BE2C (cell line): ENCODE measurements around the gene TULP4.
A peak's percentile ranks its signal among the peaks of the same experiment; 100 is the strongest.
"Not testable (repeated sequence)": the region's sequence is repeated elsewhere in the genome, so short reads cannot be mapped to it uniquely, and the experiment has no call there.

ENCODE experiments used
- DNase-seq: peaks from one replicate; pipeline ENCODE4 v3.0.0-alpha.2; 2020
- H3K27me3 ChIP-seq: fragments of 250-450 bp; sonication (Bioruptor Pico); 2 replicates; pipeline ENCODE4 v1.5.1; 2020; ENCODE audit warnings: mild to moderate bottlenecking
- H3K36me3 ChIP-seq: fragments of 250-450 bp; sonication (Bioruptor Pico); 2 replicates; pipeline ENCODE4 v1.5.1; 2020; ENCODE audit warnings: mild to moderate bottlenecking
- H3K4me1 ChIP-seq: fragments of 250-450 bp; sonication (Bioruptor Pico); 2 replicates; pipeline ENCODE4 v1.5.1; 2020
- H3K4me3 ChIP-seq: 2 replicates; pipeline ENCODE4 v1.5.1; 2011; ENCODE audit warnings: low read depth, low read length
- H3K9me3 ChIP-seq: fragments of 250-450 bp; sonication (Bioruptor Pico); 2 replicates; pipeline ENCODE4 v1.5.1; 2020
- CTCF ChIP-seq: IDR thresholded peaks from 2 replicates; pipeline ENCODE4 v1.5.1; 2012; ENCODE audit warnings: mild to moderate bottlenecking, low read depth, low read length

The TULP4 gene

GRCh38 chr6:158290040-158290439 is 22.2 kb upstream of the TULP4 start:
- H3K27me3 ChIP-seq = no peaks in the 10 kb centered on the region
- no peak for DNase-seq
- H3K4me1 ChIP-seq = no peaks in the 10 kb centered on the region; the same call in 1 of the 2 replicates
- no peaks in the 10 kb centered on the region; the same call in 1 of the 2 replicates for H3K9me3 ChIP-seq
- no peak overlapping the region for H3K4me3 ChIP-seq
- H3K36me3 ChIP-seq = peaks cover 19% of the 10 kb centered on the region
- no peak for TF ChIP-seq CTCF

GRCh38 chr6:158290659-158291058 is 21.6 kb upstream of the TULP4 start:
- no peak for DNase-seq
- no peaks in the 10 kb centered on the region; the same call in 1 of the 2 replicates for H3K4me1 ChIP-seq
- no peak overlapping the region for H3K4me3 ChIP-seq
- H3K9me3 ChIP-seq = no peaks in the 10 kb centered on the region; the same call in 1 of the 2 replicates
- no peaks in the 10 kb centered on the region for H3K27me3 ChIP-seq
- peaks cover 16% of the 10 kb centered on the region for H3K36me3 ChIP-seq
- TF ChIP-seq CTCF = no peak

- no peak for DNase-seq
- Histone ChIP-seq H3K36me3 (peaks cover 19% of the 10 kb centered on the region), H3K27me3 (no peaks in the 10 kb centered on the region), H3K4me1 (no peaks in the 10 kb centered on the region), H3K4me3 (no peak overlapping the region), H3K9me3 (no peaks in the 10 kb centered on the region; the same call in 1 of the 2 replicates)
- no peak for TF ChIP-seq CTCF
Observed at GRCh38 chr6:158292016-158292415, 20.2 kb upstream of the TULP4 start.

- no peak for TF ChIP-seq CTCF
- Histone ChIP-seq H3K4me1 (no peaks in the 10 kb centered on the region), H3K36me3 (peaks cover 16% of the 10 kb centered on the region), H3K9me3 (no peaks in the 10 kb centered on the region; the same call in 1 of the 2 replicates), H3K27me3 (no peaks in the 10 kb centered on the region), H3K4me3 (no peak overlapping the region)
- no peak for DNase-seq
Observed at GRCh38 chr6:158293122-158293521, 19.1 kb upstream of the TULP4 start.

GRCh38 chr6:158295976-158296853 is 16.1 kb upstream of the TULP4 start:
- not testable (repeated sequence) for H3K4me3 ChIP-seq, H3K4me1 ChIP-seq
- peaks cover 12% of the 10 kb centered on the region for H3K36me3 ChIP-seq

GRCh38 chr6:158296854-158297324 is 15.4 kb upstream of the TULP4 start:
- DNase-seq, H3K4me1 ChIP-seq, H3K9me3 ChIP-seq, H3K4me3 ChIP-seq, H3K27me3 ChIP-seq: not testable (repeated sequence)
- H3K36me3 ChIP-seq = peaks cover 12% of the 10 kb centered on the region

More at GRCh38 chr6:158295976-158296853, 16.1 kb upstream of the TULP4 start:
- H3K27me3 ChIP-seq, DNase-seq, H3K9me3 ChIP-seq: not testable (repeated sequence)

- H3K36me3 ChIP-seq = peaks cover 12% of the 10 kb centered on the region
- DNase-seq = not testable (repeated sequence)
Observed at GRCh38 chr6:158297657-158298056, 14.6 kb upstream of the TULP4 start.

GRCh38 chr6:158300306-158301143 is 11.7 kb upstream of the TULP4 start:
- peaks cover 12% of the 10 kb centered on the region for H3K4me1 ChIP-seq
- not testable (repeated sequence) for H3K36me3 ChIP-seq

More at GRCh38 chr6:158297657-158298056, 14.6 kb upstream of the TULP4 start:
- not testable (repeated sequence) for H3K9me3 ChIP-seq, H3K4me3 ChIP-seq, H3K4me1 ChIP-seq, H3K27me3 ChIP-seq

GRCh38 chr6:158301561-158301960 is 10.7 kb upstream of the TULP4 start:
- H3K9me3 ChIP-seq, H3K4me3 ChIP-seq, H3K27me3 ChIP-seq, H3K36me3 ChIP-seq: not testable (repeated sequence)
- peak; percentile 20 for DNase-seq
- peaks cover 12% of the 10 kb centered on the region for H3K4me1 ChIP-seq

More at GRCh38 chr6:158300306-158301143, 11.7 kb upstream of the TULP4 start:
- H3K4me3 ChIP-seq, H3K27me3 ChIP-seq, H3K9me3 ChIP-seq: not testable (repeated sequence)
- peak; percentile 20 for DNase-seq

- not testable (repeated sequence) for H3K27me3 ChIP-seq, DNase-seq, H3K36me3 ChIP-seq, H3K4me3 ChIP-seq, H3K9me3 ChIP-seq
- H3K4me1 ChIP-seq = peaks cover 12% of the 10 kb centered on the region
Observed at GRCh38 chr6:158302195-158302796, 10.0 kb upstream of the TULP4 start.
